Memory B cell (primary cell): ENCODE results near the gene TBCK.

Experiments
- ATAC-seq: fragments of 150-1000 bp; cut with Tn5 transposase; 2 replicates; pipeline ENCODE4 v1.10.0; 2021; ENCODE audit warnings: low read depth, mild to moderate bottlenecking, moderate library complexity
- DNase-seq, 2 donors: peaks; one replicate each; pipeline ENCODE4 v3.0.0; 2022; ENCODE audit warnings: low spot score in 2 of 2
- H3K27ac Mint-ChIP-seq: one replicate; pipeline ENCODE4 v1.8.0; 2022; ENCODE audit warnings: mild to moderate bottlenecking, moderate library complexity, mixed read lengths
- H3K27me3 Mint-ChIP-seq: one replicate; pipeline ENCODE4 v1.8.0; 2022; ENCODE audit warnings: mixed read lengths
- H3K36me3 Mint-ChIP-seq: one replicate; pipeline ENCODE4 v1.8.0; 2022; ENCODE audit warnings: mild to moderate bottlenecking, mixed read lengths
- H3K4me1 Mint-ChIP-seq: one replicate; pipeline ENCODE4 v1.8.0; 2022; ENCODE audit warnings: mixed read lengths
- H3K4me3 Mint-ChIP-seq: one replicate; pipeline ENCODE4 v1.8.0; 2022; ENCODE audit warnings: mild to moderate bottlenecking, moderate library complexity, mixed read lengths
- H3K9me3 Mint-ChIP-seq: one replicate; pipeline ENCODE4 v1.8.0; 2022; ENCODE audit warnings: mixed read lengths

The TBCK gene

DNA sequence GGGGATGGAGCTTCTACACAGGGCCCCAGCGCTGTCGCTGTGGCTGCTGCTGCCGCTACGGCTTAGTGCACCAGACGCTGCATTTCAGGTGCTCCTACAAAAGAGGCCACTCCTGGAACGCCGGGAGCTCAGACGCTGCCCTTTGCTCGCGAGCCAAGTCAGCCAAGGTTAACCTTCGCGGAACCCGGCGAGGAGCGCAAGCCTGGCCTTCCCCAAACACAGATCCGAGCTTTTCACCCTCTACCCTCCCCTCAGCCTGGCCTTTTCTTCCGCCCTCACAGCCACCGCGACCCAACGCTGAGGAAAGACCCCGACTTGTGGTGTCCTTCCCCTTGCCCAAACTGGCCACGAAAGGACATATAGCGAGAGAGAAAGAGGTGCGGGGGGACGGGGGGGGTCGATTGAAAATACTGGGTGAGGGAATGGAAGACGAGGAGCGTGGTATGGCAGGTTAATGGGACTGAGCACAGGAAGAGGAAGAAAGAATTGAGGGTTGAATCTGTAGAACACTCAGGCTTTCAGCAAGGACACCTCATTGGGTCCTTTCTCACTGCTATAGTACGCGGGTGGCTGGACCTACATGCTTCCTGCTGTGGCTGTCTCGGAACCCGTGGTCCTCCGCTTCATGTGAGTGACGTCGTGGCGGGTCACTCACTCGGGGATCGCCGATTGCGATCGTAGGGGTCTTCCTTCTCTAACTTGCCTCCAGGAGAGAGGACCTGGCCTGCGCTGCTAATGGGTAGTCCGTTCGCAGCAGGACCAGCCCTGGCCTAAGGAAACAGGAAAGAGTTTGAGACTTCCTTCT is at the start of gene TBCK, which contains the start of gene AIMP1:
Gene TBCK, minus strand, starts transcription at position 242 of the 805 bp plus-strand sequence. CDS start 7,249 bp downstream, outside the sequence.
Gene AIMP1, plus strand, starts transcription at position 583 of the 805 bp plus-strand sequence. CDS start 8,460 bp downstream, outside the sequence.
- H3K4me1 Mint-ChIP-seq = peaks cover 21% of the 10 kb centered on the region
- no peak within 1 kb of the TSS for H3K27ac Mint-ChIP-seq

DNA sequence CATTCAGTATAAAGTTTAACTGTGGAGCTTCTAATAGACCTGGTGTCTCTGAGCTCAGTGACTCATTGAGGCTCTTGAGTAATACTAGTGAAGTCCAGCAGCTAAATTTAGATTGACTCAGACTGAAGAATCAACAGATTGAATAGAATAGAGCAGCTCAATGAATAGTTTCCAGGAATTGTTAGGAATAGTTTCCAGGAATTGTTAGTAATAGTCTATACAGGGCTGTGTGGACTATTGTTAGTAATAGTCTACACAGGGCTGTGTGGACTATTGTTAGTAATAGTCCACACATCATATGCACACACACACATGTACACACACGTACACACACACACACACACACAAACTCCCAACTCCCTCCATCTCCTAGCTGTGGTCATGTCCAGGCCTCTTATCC is 49.6 kb upstream of the TBCK start:
- Mint-ChIP-seq H3K27me3 (peaks cover 5% of the 10 kb centered on the region), H3K4me1 (peaks cover 2% of the 10 kb centered on the region), H3K27ac (no peak overlapping the region), H3K36me3 (no peaks in the 10 kb centered on the region), H3K4me3 (no peak overlapping the region), H3K9me3 (no peaks in the 10 kb centered on the region)
- DNase-seq (no peak), ATAC-seq (no peak)

More for the DNA sequence above, at the start of gene TBCK, which contains the start of gene AIMP1:
- Mint-ChIP-seq H3K36me3 (peaks cover 12% of the 10 kb centered on the region), H3K4me3 (peak within 1 kb of the TSS; percentile 80), H3K9me3 (no peaks in the 10 kb centered on the region), H3K27me3 (no peaks in the 10 kb centered on the region)
- DNase-seq = peak; percentile 87 to 89
- ATAC-seq = peak; percentile 83

DNA sequence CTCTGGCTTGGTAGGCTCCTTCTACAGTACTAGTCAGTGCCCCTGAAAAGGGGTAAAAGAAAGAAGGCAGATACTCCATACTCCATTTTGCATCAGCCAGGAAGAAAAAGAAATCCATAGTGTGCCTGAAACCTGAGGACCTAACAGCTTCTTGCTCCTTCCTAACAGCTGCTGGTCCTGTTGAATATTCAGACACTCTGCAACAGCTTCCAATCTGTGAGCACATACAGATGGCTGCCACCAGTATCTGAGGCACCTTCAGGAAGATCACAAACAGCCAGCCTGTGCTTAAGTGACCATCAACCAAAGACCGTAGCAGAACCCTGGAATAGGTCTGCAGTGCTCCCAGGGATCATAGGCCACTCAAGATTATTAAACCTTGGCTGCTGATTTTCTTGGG is 48.3 kb upstream of the TBCK start:
- H3K27ac Mint-ChIP-seq = no peak overlapping the region
- DNase-seq (no peak), ATAC-seq (no peak)
- H3K4me1 Mint-ChIP-seq = peaks cover under 1% of the 10 kb centered on the region
- no peak overlapping the region for H3K4me3 Mint-ChIP-seq
- H3K27me3 Mint-ChIP-seq = peaks cover 2% of the 10 kb centered on the region
- H3K36me3 Mint-ChIP-seq = no peaks in the 10 kb centered on the region
- H3K9me3 Mint-ChIP-seq = no peaks in the 10 kb centered on the region

DNA sequence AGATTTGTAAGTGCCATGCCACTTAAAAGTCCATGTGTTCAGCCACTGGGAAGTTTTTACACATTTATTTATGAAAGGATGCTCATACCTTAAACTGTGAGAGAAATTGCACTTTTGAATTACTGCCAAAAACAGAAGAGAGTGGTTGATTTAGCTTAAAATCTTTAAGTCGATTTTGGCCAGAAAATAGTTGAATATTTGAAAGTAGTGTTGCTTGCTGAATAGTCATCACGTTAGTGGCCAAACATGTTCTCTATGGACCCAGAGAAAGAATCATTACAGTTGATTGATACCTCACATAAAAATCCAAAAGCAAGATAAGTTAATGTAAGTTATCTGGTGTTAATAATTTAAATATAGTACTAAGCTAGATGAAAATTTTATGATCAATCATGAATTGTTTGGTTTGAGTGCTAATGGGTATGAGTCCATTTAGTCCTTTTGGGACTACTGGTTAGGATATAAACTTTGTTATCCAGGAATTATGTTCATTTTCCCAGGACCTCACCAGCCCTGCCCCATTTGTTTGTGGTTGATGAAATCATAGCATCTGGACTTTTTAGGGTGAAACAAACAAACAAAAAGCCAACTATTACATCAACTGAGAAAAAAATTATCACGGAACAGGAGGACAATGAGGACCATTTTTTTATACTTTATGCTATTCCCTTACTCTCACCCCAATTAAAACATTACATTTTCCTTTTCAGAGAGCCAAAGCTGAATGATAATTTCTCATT is 46.2 kb upstream of the TBCK start:
- no peak for ATAC-seq
- no peaks in the 10 kb centered on the region for H3K4me1 Mint-ChIP-seq
- no peak overlapping the region for H3K27ac Mint-ChIP-seq
- H3K27me3 Mint-ChIP-seq = no peaks in the 10 kb centered on the region
- no peak overlapping the region for H3K4me3 Mint-ChIP-seq
- DNase-seq = no peak
- no peaks in the 10 kb centered on the region for H3K36me3 Mint-ChIP-seq
- H3K9me3 Mint-ChIP-seq = peaks cover 2% of the 10 kb centered on the region

DNA sequence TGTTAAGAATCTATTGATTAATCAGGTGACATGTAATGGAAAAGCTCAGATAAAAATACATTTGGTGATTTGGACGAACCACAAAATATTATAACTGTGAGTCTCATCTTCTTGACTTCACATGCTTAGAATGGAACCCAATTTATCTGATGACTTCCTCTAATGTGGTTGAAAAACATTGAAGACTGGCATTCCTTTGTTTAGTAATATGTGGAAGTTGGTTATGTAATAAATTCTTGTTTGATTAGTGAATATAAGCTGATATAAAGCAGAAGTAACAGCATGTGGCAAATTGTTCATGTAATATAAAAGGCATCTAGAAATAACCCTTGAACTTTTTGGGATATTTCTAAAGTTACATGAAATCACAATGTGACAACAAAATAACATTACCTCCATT is 42.9 kb upstream of the TBCK start:
- Mint-ChIP-seq H3K4me1 (no peaks in the 10 kb centered on the region), H3K9me3 (peaks cover 2% of the 10 kb centered on the region), H3K27me3 (no peaks in the 10 kb centered on the region), H3K4me3 (no peak overlapping the region), H3K36me3 (no peaks in the 10 kb centered on the region), H3K27ac (no peak overlapping the region)
- ATAC-seq (no peak), DNase-seq (no peak)

DNA sequence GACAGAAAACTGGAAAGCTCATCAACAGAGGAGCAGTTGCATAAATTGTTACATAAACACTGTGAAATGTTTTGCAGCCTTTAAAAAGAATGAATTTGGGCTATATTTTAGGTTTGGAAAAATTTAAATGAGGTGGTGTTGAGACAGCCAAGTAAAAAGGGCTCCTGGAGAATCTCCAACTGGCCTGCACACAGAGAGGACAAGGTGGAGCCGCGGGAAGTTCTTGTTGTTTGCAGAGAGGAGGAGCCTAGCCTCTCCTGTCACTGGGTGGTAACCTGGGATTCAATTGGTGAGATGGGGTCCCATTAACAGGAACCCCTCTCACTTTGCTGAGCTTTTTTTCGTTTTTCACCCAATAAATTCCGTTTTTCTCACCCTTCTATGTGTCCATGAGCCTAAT is 39.2 kb upstream of the TBCK start:
- no peak overlapping the region for H3K4me3 Mint-ChIP-seq
- ATAC-seq (no peak), DNase-seq (no peak)
- H3K27ac Mint-ChIP-seq = no peak overlapping the region
- H3K36me3 Mint-ChIP-seq = peaks cover 8% of the 10 kb centered on the region
- H3K9me3 Mint-ChIP-seq = peaks cover 2% of the 10 kb centered on the region
- H3K4me1 Mint-ChIP-seq = peaks cover 5% of the 10 kb centered on the region
- H3K27me3 Mint-ChIP-seq = no peaks in the 10 kb centered on the region

DNA sequence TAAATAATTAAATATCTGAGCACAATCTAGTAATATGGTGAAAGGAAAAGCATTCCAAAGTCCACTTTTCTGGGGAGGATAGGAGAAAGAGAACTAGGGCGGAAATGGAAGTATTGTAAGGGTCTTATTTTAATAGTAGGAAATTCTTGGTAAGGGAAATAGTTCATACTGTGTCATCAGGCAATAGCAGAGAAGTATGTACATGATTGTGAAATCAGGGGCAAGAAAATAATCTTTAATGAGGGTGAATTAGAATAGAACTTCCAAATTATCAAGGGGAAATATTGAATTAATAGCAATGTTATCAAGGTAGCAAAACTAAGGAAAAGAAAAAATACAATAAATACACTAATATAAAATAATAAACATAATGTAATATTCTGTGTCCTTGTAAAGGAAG is 37.8 kb upstream of the TBCK start:
- no peak overlapping the region for H3K4me3 Mint-ChIP-seq
- H3K4me1 Mint-ChIP-seq = peaks cover 5% of the 10 kb centered on the region
- H3K9me3 Mint-ChIP-seq = peaks cover 2% of the 10 kb centered on the region
- H3K27ac Mint-ChIP-seq = no peak overlapping the region
- peaks cover 13% of the 10 kb centered on the region for H3K36me3 Mint-ChIP-seq
- no peaks in the 10 kb centered on the region for H3K27me3 Mint-ChIP-seq
- ATAC-seq (no peak), DNase-seq (no peak)

DNA sequence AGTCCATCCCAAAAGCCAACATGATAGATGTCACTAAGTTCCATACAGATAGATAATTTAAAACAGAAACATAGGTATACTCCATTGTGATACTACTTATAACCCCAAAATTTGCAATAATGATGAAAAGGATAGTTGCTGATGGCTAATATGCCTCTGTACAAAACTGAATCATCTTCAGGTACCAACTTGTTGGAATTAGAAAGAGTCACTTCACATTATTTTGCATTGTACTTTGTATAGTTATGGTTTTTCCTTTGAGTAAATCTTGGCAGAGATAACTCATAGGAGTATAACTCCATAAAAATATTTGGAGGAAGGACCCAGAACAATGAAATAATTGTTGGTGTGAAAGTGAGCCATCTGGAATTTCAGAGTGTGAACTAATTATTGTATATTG is 35.0 kb upstream of the TBCK start:
- H3K27me3 Mint-ChIP-seq = no peaks in the 10 kb centered on the region
- peaks cover 5% of the 10 kb centered on the region for H3K4me1 Mint-ChIP-seq
- no peaks in the 10 kb centered on the region for H3K9me3 Mint-ChIP-seq
- H3K27ac Mint-ChIP-seq = no peak overlapping the region
- no peak for DNase-seq
- H3K4me3 Mint-ChIP-seq = no peak overlapping the region
- no peak for ATAC-seq
- H3K36me3 Mint-ChIP-seq = peaks cover 22% of the 10 kb centered on the region

DNA sequence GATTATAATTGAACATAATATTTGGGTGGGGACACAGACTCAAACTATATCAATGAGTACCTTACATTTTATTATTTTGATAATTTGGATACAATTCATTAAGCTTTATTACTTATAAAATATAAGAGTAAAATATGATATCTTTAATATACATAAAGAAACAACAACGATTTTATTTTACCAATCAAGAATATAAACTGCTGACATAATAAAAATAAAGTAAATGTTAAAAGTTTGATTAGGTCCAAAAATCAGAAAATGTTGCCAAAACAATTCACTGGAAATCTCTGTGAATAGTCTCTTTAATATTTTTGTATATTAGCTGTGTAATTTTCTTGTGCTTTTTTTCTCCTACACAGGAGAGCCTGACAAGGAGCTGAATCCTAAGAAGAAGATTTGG is 31.2 kb upstream of the TBCK start:
- H3K9me3 Mint-ChIP-seq = no peaks in the 10 kb centered on the region
- no peaks in the 10 kb centered on the region for H3K27me3 Mint-ChIP-seq
- no peak for ATAC-seq
- no peak overlapping the region for H3K4me3 Mint-ChIP-seq
- no peak overlapping the region for H3K27ac Mint-ChIP-seq
- DNase-seq = no peak
- H3K36me3 Mint-ChIP-seq = peaks cover 27% of the 10 kb centered on the region
- peaks cover 6% of the 10 kb centered on the region for H3K4me1 Mint-ChIP-seq

DNA sequence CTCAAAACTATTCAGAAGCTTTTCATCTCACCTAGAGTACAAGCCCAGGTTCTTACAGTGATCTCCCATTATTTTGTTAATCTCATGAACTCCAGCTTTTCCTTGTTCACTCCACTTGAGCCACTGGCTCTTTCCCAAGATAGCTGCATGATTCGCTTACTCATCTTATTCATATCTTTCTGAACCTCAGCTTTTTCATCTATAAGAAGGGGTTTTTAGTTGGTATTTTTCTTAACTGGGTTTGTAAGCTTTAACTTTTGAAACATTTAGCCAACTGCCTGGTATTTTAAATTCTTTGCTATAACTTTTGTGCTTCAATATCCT is 28.6 kb upstream of the TBCK start:
- ATAC-seq (no peak), DNase-seq (no peak)
- Mint-ChIP-seq H3K27ac (no peak overlapping the region), H3K27me3 (no peaks in the 10 kb centered on the region), H3K4me3 (no peak overlapping the region), H3K4me1 (peaks cover 13% of the 10 kb centered on the region), H3K36me3 (peaks cover 44% of the 10 kb centered on the region), H3K9me3 (peaks cover 3% of the 10 kb centered on the region)

DNA sequence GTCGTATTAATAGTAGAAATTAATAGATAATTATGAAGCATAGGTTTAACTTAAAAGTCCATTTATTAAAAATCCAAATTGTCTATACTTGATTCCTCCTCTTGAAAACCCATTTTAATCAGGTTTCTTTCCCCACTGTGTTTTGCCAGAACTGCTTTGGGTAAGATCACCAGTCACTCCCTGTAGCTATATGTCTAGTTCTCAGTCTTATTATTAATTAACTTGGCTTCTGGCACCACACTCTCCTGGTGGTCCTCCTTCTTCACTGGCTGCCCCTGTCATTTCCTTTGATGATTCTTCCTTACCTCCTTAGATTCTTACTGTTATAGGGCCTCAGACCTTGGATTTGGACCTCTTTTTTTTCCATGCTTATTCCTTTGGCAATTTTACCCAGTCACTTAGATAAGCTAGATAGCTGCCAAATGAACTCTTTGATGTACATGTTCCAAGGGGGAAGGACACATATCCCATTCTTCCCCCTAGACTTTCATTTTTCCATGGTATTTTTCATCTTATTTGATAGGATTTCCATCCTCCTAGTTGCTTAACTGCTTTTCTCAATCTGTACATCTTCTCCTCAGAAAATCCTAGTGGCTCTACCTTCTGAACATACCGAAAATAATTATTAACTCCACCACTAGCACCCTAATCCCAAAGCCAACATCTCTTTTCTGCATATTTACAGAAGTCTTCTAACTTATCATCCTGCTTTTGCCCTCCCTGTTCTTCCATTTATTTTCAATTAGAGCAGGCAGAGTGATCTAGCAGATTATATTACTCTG is 28.0 kb upstream of the TBCK start:
- no peak for ATAC-seq
- Mint-ChIP-seq H3K9me3 (peaks cover 3% of the 10 kb centered on the region), H3K27me3 (no peaks in the 10 kb centered on the region), H3K4me1 (peaks cover 16% of the 10 kb centered on the region), H3K27ac (no peak overlapping the region), H3K4me3 (no peak overlapping the region), H3K36me3 (peaks cover 46% of the 10 kb centered on the region)
- DNase-seq = no peak

DNA sequence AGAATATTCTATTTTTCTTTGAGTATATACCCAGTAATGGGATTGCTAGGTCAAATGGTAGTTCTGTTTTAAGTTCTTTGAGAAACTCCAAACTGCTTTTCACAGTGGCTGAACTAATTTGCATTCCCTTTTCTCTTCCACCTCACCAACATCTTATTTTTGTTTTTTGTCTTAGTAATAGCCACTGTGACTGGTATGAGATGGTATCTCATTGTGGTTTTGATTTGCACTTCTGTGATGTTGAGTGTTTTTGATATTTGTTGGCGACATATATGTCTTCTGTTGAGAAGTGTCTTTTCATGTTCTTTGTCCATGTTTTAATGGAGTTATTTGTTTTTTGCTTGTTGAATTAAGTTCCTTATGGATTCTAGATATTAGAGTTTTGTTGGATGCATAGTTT is 24.8 kb upstream of the TBCK start:
- Mint-ChIP-seq H3K4me1 (peaks cover 16% of the 10 kb centered on the region), H3K4me3 (no peak overlapping the region), H3K36me3 (peaks cover 63% of the 10 kb centered on the region), H3K27ac (no peak overlapping the region), H3K9me3 (peaks cover 10% of the 10 kb centered on the region), H3K27me3 (no peaks in the 10 kb centered on the region)
- ATAC-seq = no peak
- no peak for DNase-seq

DNA sequence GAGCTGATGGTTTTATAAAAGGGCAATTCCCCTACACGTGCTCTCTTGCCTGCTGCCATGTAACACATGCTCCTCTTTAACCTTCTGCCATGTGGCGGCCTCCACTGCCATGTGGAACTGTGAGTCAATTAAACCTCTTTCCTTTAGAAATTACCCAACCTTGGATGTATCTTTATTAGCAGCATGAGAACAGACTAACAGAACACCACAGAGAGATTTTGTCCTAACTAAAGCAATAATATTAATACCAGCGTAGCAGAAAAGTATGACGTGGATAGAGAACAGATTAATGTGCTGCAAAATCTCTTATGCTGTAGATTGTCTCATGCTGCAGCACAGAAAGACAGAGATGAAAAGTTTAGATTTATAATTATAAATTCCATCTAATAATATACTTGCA is 23.4 kb upstream of the TBCK start:
- DNase-seq (no peak), ATAC-seq (no peak)
- Mint-ChIP-seq H3K4me1 (peaks cover 16% of the 10 kb centered on the region), H3K4me3 (no peak overlapping the region), H3K9me3 (peaks cover 10% of the 10 kb centered on the region), H3K27me3 (no peaks in the 10 kb centered on the region), H3K36me3 (peaks cover 68% of the 10 kb centered on the region), H3K27ac (no peak overlapping the region)

DNA sequence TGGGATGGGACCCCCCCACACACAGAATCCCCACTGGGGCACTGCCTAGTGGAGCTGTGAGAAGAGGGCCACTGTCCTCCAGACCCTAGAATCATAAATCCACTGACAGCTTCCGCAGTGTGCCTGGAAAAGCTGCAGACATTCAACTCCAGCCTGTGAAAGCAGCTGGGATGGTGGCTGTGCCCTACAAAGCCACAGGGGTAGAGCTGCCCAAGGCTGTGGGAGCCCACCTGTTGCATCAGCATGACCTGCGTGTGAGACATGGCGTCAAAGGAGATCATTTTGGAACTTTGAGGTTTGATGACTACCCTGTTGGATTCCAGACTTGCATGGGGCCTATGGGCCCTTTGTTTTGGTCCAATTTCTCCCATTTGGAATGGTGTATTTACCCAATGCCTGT is 22.7 kb upstream of the TBCK start:
- Mint-ChIP-seq H3K27me3 (no peaks in the 10 kb centered on the region), H3K9me3 (peaks cover 10% of the 10 kb centered on the region), H3K36me3 (peaks cover 63% of the 10 kb centered on the region), H3K4me1 (peaks cover 14% of the 10 kb centered on the region), H3K4me3 (no peak overlapping the region), H3K27ac (no peak overlapping the region)
- ATAC-seq (no peak), DNase-seq (no peak)
